Measurements from ENCODE around the gene LYST.
"Not testable (repeated sequence)": the region's sequence is repeated elsewhere in the genome, so short reads cannot be mapped to it uniquely, and the experiment has no call there.

Gene LYST

GRCh38 chr1:235643837-235644692 is 222.6 kb downstream of the LYST start:
- Mint-ChIP-seq H3K4me3 (no peak overlapping the region), H3K4me1 (peaks cover 5% of the 10 kb centered on the region), H3K27ac (no peak overlapping the region), H3K36me3 (ENCODE audit: low read depth) (no peaks in the 10 kb centered on the region), H3K9me3 (peaks cover 2% of the 10 kb centered on the region), H3K27me3 (ENCODE audit: low read depth) (peaks cover 73% of the 10 kb centered on the region)
- no peak for TF ChIP-seq CTCF (IDR thresholded peaks at IDR 0.05; ENCODE audit: unreplicated experiment in 3 of 3)

GRCh38 chr1:235642943-235643371 is 223.7 kb downstream of the LYST start:
- TF ChIP-seq CTCF (IDR thresholded peaks at IDR 0.05; ENCODE audit: unreplicated experiment in 3 of 3): no peak
- H3K27ac Mint-ChIP-seq: no peak overlapping the region

GRCh38 chr1:235642011-235642942 is 224.4 kb downstream of the LYST start:
- H3K4me3 Mint-ChIP-seq: no peak overlapping the region
- H3K9me3 Mint-ChIP-seq: peaks cover 2% of the 10 kb centered on the region
- no peaks in the 10 kb centered on the region for H3K4me1 Mint-ChIP-seq

More at GRCh38 chr1:235642943-235643371, 223.7 kb downstream of the LYST start:
- Mint-ChIP-seq H3K4me1 (no peaks in the 10 kb centered on the region), H3K27me3 (ENCODE audit: low read depth) (peaks cover 66% of the 10 kb centered on the region), H3K36me3 (ENCODE audit: low read depth) (no peaks in the 10 kb centered on the region), H3K9me3 (peaks cover 2% of the 10 kb centered on the region), H3K4me3 (no peak overlapping the region)

GRCh38 chr1:235640580-235640979 is 226.1 kb downstream of the LYST start:
- TF ChIP-seq CTCF (IDR thresholded peaks at IDR 0.05; ENCODE audit: unreplicated experiment in 3 of 3): no peak
- Mint-ChIP-seq H3K4me1 (no peaks in the 10 kb centered on the region), H3K27ac (no peak overlapping the region), H3K36me3 (ENCODE audit: low read depth) (no peaks in the 10 kb centered on the region), H3K27me3 (ENCODE audit: low read depth) (peaks cover 43% of the 10 kb centered on the region), H3K9me3 (peaks cover 2% of the 10 kb centered on the region), H3K4me3 (no peak overlapping the region)

More at GRCh38 chr1:235642011-235642942, 224.4 kb downstream of the LYST start:
- Mint-ChIP-seq H3K36me3 (ENCODE audit: low read depth) (no peaks in the 10 kb centered on the region), H3K27ac (no peak overlapping the region), H3K27me3 (ENCODE audit: low read depth) (peaks cover 59% of the 10 kb centered on the region)
- TF ChIP-seq CTCF (IDR thresholded peaks at IDR 0.05; ENCODE audit: unreplicated experiment in 3 of 3): no peak

- TF ChIP-seq CTCF (IDR thresholded peaks at IDR 0.05; ENCODE audit: unreplicated experiment in 3 of 3): no peak
- Mint-ChIP-seq H3K4me1 (no peaks in the 10 kb centered on the region), H3K36me3 (ENCODE audit: low read depth) (no peaks in the 10 kb centered on the region), H3K9me3 (peaks cover 2% of the 10 kb centered on the region), H3K27ac (no peak overlapping the region), H3K27me3 (ENCODE audit: low read depth) (peaks cover 39% of the 10 kb centered on the region), H3K4me3 (no peak overlapping the region)
Observed at GRCh38 chr1:235639226-235640205, 227.2 kb downstream of the LYST start.

GRCh38 chr1:235638612-235639011 is 228.1 kb downstream of the LYST start:
- H3K4me1 Mint-ChIP-seq; H3K4me3 Mint-ChIP-seq; H3K27ac Mint-ChIP-seq; H3K36me3 Mint-ChIP-seq (ENCODE audit: low read depth); H3K9me3 Mint-ChIP-seq: not testable (repeated sequence)
- H3K27me3 Mint-ChIP-seq (ENCODE audit: low read depth): peaks cover 32% of the 10 kb centered on the region

All from nephron (organoid).